ENCODE measurements around the gene LUC7L3. TPM values are rescaled to one million over a fixed set of nuclear protein-coding genes. Genes with fewer than 3 reads are reported as not detected.
"Not testable (repeated sequence)": the region's sequence is repeated elsewhere in the genome, so short reads cannot be mapped to it uniquely, and the experiment has no call there.

LUC7L3 gene
- total RNA-seq, 1 donor from 2014 or later = 31.5 TPM

- DNase-seq = no peak
Observed at GRCh38 chr17:50787106-50787505, 67.7 kb downstream of the LUC7L3 start.

- peak; percentile 20 for DNase-seq
Observed at GRCh38 chr17:50790618-50791017, 71.2 kb downstream of the LUC7L3 start.

- no peak for DNase-seq
Observed at GRCh38 chr17:50792132-50792531, 72.7 kb downstream of the LUC7L3 start.

GRCh38 chr17:50793007-50793406 lies 73.6 kb downstream of the LUC7L3 start:
- no peak for DNase-seq

GRCh38 chr17:50794361-50794760 lies 75.0 kb downstream of the LUC7L3 start:
- DNase-seq = no peak

- DNase-seq = peak; percentile 34
Observed at GRCh38 chr17:50797135-50797810, 77.9 kb downstream of the LUC7L3 start.

- no peak for DNase-seq
Observed at GRCh38 chr17:50798424-50799288, 79.3 kb downstream of the LUC7L3 start.

GRCh38 chr17:50799582-50799981 lies 80.2 kb downstream of the LUC7L3 start:
- DNase-seq = no peak

- DNase-seq = no peak
Observed at GRCh38 chr17:50800196-50800700, 80.8 kb downstream of the LUC7L3 start.

- no peak for DNase-seq
Observed at GRCh38 chr17:50802609-50803571, 83.5 kb downstream of the LUC7L3 start.

GRCh38 chr17:50803676-50804075 lies 84.3 kb downstream of the LUC7L3 start:
- no peak for DNase-seq

- DNase-seq = not testable (repeated sequence)
Observed at GRCh38 chr17:50804749-50805475, 85.5 kb downstream of the LUC7L3 start.

- DNase-seq = no peak
Observed at GRCh38 chr17:50805486-50805885, 86.1 kb downstream of the LUC7L3 start.

Other genes with a start within 250 kb of the LUC7L3 start
- gene RSAD1, start 240.7 kb upstream of the LUC7L3 start, total RNA-seq = 15.9 and 18.2 TPM in 2 replicates
- 0.34 and 0.42 TPM in 2 replicates for gene MYCBPAP, start 211.2 kb upstream of the LUC7L3 start, total RNA-seq
- gene EPN3, start 186.9 kb upstream of the LUC7L3 start, total RNA-seq = under 0.01 TPM in 1 of 2 replicates, not detected in the other
- 36.8 and 43.6 TPM in 2 replicates for gene SPATA20, start 172.4 kb upstream of the LUC7L3 start, total RNA-seq
- gene CACNA1G, start 158.9 kb upstream of the LUC7L3 start, total RNA-seq = not detected in 2 replicates
- gene ABCC3, start 84.7 kb upstream of the LUC7L3 start, total RNA-seq = 1.3 and 2.7 TPM in 2 replicates
- 33.2 and 35.4 TPM in 2 replicates for gene ANKRD40, start 11.7 kb upstream of the LUC7L3 start, total RNA-seq
- gene ANKRD40CL, start 47.9 kb downstream of the LUC7L3 start, total RNA-seq = not detected in 2 replicates
- not detected in 2 replicates for gene WFIKKN2, start 116.0 kb downstream of the LUC7L3 start, total RNA-seq
- 2.9 and 4.4 TPM in 2 replicates for gene TOB1, start 146.8 kb downstream of the LUC7L3 start, total RNA-seq

Data from dermis blood vessel endothelial cell (primary cell).